ACC112 (cell line): Measurements from ENCODE around the gene ANKRD33B.

Experiments used
- H2AFZ ChIP-seq: fragments of 200-600 bp; sonication (generic); one replicate; pipeline ENCODE4 v1.6.0; 2017; ENCODE audit warnings: antibody characterized with exemption, low read length; ENCODE audit not compliant: unreplicated experiment
- H3K27ac ChIP-seq: fragments of 200-600 bp; sonication (generic); 2 replicates; pipeline ENCODE4 v1.5.1; 2014; ENCODE audit warnings: low read depth, mild to moderate bottlenecking, antibody characterized with exemption, low read length, moderate library complexity
- H3K27me3 ChIP-seq: fragments of 200-600 bp; sonication (generic); 2 replicates; pipeline ENCODE4 v1.6.1; 2014; ENCODE audit warnings: mild to moderate bottlenecking, antibody characterized with exemption, low read length, moderate library complexity, mixed read lengths; ENCODE audit not compliant: insufficient read depth
- H3K36me3 ChIP-seq: fragments of 200-600 bp; sonication (generic); 2 replicates; pipeline ENCODE4 v1.6.1; 2016; ENCODE audit warnings: mild to moderate bottlenecking, antibody characterized with exemption, low read length, moderate library complexity, mixed read lengths; ENCODE audit not compliant: insufficient read depth
- H3K4me1 ChIP-seq: fragments of 200-600 bp; sonication (generic); one replicate; pipeline ENCODE4 v1.6.1; 2016; ENCODE audit warnings: low read length, mixed read lengths; ENCODE audit not compliant: insufficient read depth, unreplicated experiment, control insufficient read depth
- H3K4me3 ChIP-seq: fragments of 200-600 bp; sonication (generic); 2 replicates; pipeline ENCODE4 v1.5.1; 2014; ENCODE audit warnings: mild to moderate bottlenecking, low read depth, low read length
- H3K79me2 ChIP-seq: fragments of 200-600 bp; sonication (generic); one replicate; pipeline ENCODE4 v1.6.0; 2016; ENCODE audit warnings: low read length; ENCODE audit not compliant: control insufficient read depth, unreplicated experiment, insufficient read depth

The ANKRD33B gene

DNA sequence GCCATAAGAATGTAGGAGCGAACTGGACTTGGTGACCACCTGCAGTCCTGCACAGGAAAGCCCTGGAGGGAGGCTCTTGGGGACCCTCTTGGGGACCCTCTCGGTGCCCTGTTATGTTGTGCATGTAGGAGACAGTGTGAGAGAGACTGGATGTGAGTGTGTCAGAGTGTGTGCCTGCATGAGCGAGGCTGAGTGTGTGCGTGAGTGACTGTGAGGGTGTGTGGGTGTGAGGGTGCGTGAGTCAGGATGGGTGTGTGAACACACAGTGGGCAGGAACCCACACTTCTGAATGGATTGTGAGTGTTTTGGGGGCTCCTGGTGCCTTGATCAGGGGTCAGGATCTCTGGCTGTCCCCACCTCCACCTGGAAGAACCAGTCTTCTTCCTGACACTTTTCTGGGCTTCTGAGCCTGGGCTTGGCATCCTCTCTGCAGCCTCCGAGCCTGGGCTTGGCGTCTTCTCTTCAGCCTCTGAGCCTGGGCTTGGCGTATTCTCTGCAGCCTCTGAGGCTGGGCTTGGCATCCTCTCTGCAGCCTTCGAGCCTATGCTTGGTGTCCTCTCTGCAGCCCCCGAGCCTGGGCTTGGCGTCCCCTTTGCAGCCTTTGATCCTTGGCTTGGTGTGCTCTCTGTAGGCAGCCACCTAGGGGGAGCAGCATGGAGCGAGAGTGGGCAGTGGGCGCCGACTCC lies 25.6 kb upstream of the ANKRD33B start:
- Histone ChIP-seq H3K79me2 (no peaks in the 10 kb centered on the region), H3K27me3 (no peaks in the 10 kb centered on the region)

DNA sequence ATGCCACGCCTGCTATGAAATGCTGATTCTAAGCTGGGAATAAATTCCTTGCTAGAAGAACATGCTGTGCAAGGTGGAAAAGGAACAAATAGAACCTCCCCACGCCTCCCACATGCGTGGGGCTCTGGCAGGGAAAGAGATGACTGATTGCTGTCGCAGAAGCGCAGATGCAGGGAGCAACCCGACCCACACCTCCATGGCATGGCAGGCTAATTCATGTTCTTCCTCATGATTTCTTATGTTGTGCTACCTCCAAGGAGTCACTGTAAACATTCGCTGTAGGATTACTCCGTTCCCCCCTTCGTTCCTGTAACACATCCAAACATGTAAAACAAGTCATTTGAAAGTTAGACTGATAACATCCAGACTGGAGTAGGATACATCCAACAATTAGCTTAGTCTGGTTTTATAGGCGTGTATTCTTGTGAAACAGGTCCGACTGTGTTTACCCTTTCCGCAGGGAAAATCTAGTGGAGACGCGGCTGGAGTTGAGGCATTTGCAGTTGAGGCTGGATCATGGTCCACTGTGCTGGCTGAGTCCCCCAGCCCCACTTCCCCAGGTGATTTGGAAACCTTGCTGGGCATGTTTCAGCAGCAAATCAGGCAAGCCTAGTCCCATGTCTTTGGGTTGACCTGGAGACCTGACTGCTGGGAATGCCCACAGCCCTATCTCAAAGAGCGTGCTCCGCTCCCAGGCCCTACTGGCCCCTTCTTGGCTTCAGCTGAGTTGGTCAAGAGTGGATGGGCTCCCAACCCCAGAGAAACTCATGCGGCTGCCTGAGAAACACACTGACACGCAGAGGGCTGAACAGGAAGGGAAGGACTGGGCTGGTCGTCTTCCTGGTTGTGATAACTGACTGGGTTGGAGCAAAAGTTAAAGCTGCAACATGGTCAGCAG lies 24.8 kb upstream of the ANKRD33B start:
- no peak overlapping the region for H3K4me3 ChIP-seq
- H3K27ac ChIP-seq, result no peak overlapping the region
- H3K27me3 ChIP-seq, result no peaks in the 10 kb centered on the region
- no peaks in the 10 kb centered on the region for H3K79me2 ChIP-seq
- H3K36me3 ChIP-seq, result no peaks in the 10 kb centered on the region
- no peak overlapping the region for H2AFZ ChIP-seq
- peaks cover 10% of the 10 kb centered on the region for H3K4me1 ChIP-seq

More for the DNA sequence above, 25.6 kb upstream of the ANKRD33B start:
- no peak overlapping the region for H3K4me3 ChIP-seq
- H3K36me3 ChIP-seq, result no peaks in the 10 kb centered on the region
- H2AFZ ChIP-seq, result no peak overlapping the region
- H3K4me1 ChIP-seq, result peaks cover 10% of the 10 kb centered on the region
- H3K27ac ChIP-seq, result no peak overlapping the region

DNA sequence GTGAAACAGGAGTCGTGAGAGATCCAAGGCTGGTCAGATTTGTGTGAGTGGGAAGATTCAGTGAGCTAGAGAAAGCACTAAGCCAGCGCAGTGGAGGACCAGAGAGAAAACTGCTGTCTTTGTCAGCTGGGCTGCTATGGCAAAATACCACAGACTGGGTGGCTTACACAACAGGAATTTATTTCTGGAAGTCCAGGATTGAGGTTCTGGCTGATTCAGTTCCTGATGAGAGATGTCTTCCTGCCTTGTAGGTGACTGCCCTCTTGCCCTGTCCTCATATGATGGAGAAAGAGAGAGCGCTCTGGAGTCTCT lies 24.2 kb upstream of the ANKRD33B start:
- H3K27me3 ChIP-seq, result no peaks in the 10 kb centered on the region
- no peak overlapping the region for H3K27ac ChIP-seq
- H3K79me2 ChIP-seq, result no peaks in the 10 kb centered on the region
- no peaks in the 10 kb centered on the region for H3K36me3 ChIP-seq
- H3K4me3 ChIP-seq, result no peak overlapping the region
- no peak overlapping the region for H2AFZ ChIP-seq
- peaks cover 10% of the 10 kb centered on the region for H3K4me1 ChIP-seq

DNA sequence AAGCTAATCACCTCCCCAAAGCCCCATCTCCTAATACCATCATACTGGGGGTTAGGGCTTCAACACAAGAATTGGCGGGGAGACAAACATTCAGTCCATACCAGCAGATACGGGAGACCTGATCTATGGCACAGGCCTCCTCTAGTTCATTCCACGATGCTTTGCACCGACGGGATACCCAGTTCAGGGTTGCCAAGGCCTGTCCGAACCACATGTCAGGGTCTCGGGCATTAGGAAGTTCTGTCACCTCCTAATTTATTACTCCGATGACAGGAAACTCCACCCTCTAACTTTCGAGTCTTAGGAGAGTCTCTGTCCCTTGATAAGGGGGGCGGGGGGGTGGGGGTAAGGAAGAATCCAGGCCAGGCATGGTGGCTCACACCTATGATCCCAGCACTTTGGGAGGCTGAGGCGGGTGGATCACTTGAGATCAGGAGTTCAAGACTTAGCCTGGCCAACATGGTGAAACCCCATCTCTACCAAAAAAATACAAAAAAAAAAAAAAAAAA lies 23.8 kb upstream of the ANKRD33B start:
- no peak overlapping the region for H3K4me3 ChIP-seq
- H3K27me3 ChIP-seq, result no peaks in the 10 kb centered on the region
- no peaks in the 10 kb centered on the region for H3K36me3 ChIP-seq
- H3K4me1 ChIP-seq, result peaks cover 10% of the 10 kb centered on the region
- H3K79me2 ChIP-seq, result no peaks in the 10 kb centered on the region
- no peak overlapping the region for H3K27ac ChIP-seq
- no peak overlapping the region for H2AFZ ChIP-seq

DNA sequence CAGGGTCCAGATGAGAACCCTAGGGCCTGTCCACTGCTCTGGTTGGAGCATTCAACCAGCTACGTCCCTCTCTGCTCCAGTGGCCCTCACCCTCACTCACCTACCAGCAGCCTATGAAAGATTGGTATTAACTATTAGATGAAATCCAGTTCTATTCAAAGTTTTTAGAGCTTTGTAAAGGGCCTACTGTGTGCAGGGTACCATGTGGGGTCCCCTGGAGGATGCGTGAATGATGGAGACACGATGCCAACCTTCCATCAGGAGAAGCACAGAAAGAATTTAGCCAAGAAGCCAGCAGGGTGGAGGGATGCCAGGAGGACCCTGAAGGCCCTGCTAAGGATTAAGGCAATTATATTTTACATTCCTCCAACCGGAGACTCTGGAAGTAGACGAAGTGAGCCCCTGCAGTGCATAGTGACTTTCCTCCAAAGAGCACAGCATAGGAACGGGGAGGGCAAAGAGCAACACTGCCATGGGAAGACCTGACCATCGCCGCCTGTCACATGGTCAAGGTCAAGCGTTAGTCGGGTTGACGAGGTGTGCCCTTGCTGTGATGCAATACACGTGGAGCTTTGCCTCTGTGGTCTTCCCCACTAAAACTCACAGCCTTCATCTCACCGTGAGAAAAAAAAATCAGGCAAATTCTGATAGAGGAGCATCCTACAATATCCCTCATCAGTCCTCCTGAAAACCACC lies 22.8 kb upstream of the ANKRD33B start:
- Histone ChIP-seq H2AFZ (no peak overlapping the region), H3K4me1 (peaks cover 10% of the 10 kb centered on the region), H3K4me3 (no peak overlapping the region), H3K36me3 (no peaks in the 10 kb centered on the region), H3K27ac (no peak overlapping the region), H3K27me3 (no peaks in the 10 kb centered on the region), H3K79me2 (no peaks in the 10 kb centered on the region)

DNA sequence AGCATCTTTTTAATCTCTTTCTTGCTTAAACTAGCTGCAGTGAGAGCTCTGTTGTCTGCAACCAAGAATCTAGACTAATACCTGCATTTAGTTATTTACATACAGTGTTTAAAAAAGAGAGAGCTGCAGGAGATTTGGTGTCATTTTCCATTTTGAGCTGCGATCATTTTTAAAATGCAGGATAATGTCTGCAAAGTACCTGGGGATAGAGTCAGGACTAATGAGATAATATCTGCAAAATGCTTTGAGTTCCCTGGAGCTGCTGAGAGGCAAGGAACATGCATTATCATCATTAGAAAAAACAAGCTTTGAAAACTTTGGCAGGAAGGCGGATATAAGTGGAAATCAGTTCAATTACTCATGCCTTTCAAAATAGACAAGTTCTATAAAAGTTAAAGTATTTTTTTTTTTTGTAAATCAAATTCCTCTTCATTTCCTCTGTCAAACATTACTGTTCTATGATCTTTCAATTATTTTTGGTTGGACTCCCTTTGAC lies 21.8 kb upstream of the ANKRD33B start:
- Histone ChIP-seq H3K27me3 (no peaks in the 10 kb centered on the region), H2AFZ (no peak overlapping the region), H3K4me3 (no peak overlapping the region), H3K36me3 (no peaks in the 10 kb centered on the region), H3K4me1 (peaks cover 7% of the 10 kb centered on the region), H3K79me2 (no peaks in the 10 kb centered on the region), H3K27ac (no peak overlapping the region)

DNA sequence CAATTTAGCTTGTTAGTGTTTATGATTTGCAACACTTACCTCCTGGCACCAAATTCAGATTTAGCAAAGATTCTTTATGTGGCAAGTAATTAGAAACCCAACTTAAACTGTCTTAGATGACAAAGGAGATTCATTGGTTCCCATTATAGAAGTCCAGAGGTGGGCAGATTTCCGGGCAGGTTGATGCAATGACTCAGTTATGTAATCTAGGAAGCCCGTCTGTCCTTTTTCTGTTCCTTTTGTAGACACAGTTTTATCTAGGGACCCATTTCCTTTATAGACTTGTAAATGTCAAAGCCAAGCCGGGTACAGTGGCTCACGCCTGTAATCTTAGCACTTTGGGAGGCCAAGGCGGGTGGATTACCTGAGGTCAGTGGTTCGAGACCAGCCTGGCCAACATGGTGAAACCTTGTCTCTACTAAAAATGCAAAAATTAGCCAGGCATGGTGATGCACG lies 20.3 kb upstream of the ANKRD33B start:
- Histone ChIP-seq H3K27ac (no peak overlapping the region), H3K79me2 (no peaks in the 10 kb centered on the region), H3K4me1 (peaks cover 3% of the 10 kb centered on the region), H2AFZ (no peak overlapping the region), H3K4me3 (no peak overlapping the region), H3K36me3 (no peaks in the 10 kb centered on the region), H3K27me3 (no peaks in the 10 kb centered on the region)

DNA sequence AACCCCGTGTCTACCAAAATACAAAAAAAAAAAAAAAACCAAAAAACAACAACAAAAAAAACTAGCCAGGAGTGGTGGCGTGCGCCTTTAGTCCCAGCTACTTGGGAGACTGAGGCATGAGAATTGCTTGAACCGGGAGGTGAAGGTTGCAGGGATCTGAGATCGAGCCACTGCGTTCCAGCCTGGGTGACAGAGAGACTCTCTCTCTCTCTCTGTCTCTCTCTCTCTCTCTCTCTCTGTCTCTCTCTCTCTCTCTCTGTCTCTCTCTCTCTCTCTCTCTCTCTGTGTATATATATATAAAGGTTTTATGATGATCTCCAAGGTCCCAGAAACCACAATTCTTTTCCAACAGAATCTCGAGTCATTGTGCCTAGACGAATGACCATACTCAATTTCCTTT lies 18.8 kb upstream of the ANKRD33B start:
- no peak overlapping the region for H2AFZ ChIP-seq
- H3K36me3 ChIP-seq, result no peaks in the 10 kb centered on the region
- peaks cover 4% of the 10 kb centered on the region for H3K4me1 ChIP-seq
- no peaks in the 10 kb centered on the region for H3K79me2 ChIP-seq
- H3K27me3 ChIP-seq, result no peaks in the 10 kb centered on the region
- no peak overlapping the region for H3K4me3 ChIP-seq
- H3K27ac ChIP-seq, result no peak overlapping the region

DNA sequence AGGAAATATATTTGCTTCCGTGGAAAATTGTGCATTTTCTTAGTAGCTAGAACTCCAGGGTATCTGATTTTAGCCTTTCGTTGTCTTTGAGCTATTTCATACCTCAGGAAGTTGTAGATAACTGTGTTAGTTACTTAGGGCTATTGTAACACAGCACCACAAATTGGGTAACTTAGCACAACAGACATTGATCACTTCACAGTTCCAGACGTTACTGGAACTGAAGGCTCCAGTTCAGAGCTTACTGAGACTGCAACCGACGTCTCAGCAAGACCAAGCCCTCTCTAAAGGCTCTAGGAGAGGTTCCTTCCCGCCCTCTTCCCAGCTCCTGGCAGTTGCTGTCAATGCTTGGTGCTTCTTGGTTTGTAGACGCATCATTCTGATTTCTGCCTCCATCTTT lies 17.7 kb upstream of the ANKRD33B start:
- Histone ChIP-seq H3K4me3 (no peak overlapping the region), H3K36me3 (no peaks in the 10 kb centered on the region), H3K4me1 (peaks cover 15% of the 10 kb centered on the region), H2AFZ (no peak overlapping the region), H3K27ac (no peak overlapping the region), H3K27me3 (no peaks in the 10 kb centered on the region), H3K79me2 (no peaks in the 10 kb centered on the region)

DNA sequence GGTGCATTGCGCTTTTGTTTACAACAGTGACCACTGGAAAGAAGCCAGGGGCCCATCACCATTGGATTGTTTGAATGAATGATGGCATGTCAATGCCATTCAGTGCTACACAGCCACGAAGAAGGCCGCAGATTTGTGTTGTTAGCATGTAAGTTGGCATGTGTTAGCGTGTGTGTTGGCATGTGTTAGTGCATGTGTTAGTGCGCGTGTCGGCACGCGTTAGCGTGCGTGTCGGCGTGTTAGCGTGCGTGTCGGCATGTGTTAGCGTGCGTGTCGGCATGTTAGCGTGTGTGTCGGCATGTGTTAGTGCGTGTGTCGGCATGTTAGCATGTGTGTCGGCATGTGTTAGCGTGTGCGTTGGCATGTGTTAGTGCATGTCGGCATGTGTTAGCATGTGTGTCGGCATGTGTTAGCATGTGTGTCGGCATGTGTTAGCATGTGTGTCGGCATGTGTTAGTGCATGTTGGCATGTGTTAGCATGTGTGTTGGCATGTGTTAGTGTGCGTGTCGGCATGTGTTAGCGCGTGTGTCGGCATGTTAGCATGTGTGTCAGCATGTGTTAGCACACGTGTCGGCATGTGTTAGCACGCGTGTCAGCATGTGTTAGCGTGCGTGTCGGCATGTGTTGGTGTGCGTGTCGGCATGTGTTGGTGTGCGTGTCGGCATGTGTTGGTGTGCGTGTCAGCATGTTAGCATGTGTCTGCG lies 15.3 kb upstream of the ANKRD33B start:
- no peak overlapping the region for H3K27ac ChIP-seq
- no peak overlapping the region for H2AFZ ChIP-seq
- H3K4me3 ChIP-seq, result no peak overlapping the region
- H3K36me3 ChIP-seq, result no peaks in the 10 kb centered on the region
- no peaks in the 10 kb centered on the region for H3K79me2 ChIP-seq
- H3K27me3 ChIP-seq, result no peaks in the 10 kb centered on the region
- peaks cover 28% of the 10 kb centered on the region for H3K4me1 ChIP-seq
